HG03558 (cell line): Measurements from ENCODE around the gene DGKQ.
"Not testable (repeated sequence)": the region's sequence is repeated elsewhere in the genome, so short reads cannot be mapped to it uniquely, and the experiment has no call there.

Experiments used
- ATAC-seq: cut with Tn5 transposase; IDR thresholded peaks from one replicate; pipeline ENCODE4 v1.9.1; 2021; ENCODE audit warnings: moderate number of reproducible peaks; ENCODE audit not compliant: unreplicated experiment; ENCODE audit errors: extremely low read depth

Gene DGKQ

GRCh38 chr4:984336-985054, 11.1 kb upstream of the DGKQ start:
- no peak for ATAC-seq

GRCh38 chr4:982814-983213, 9.4 kb upstream of the DGKQ start:
- ATAC-seq = no peak

GRCh38 chr4:982291-982690, 8.9 kb upstream of the DGKQ start:
- ATAC-seq = no peak

- ATAC-seq = no peak
These were observed 5.8 kb upstream of the DGKQ start for GRCh38 chr4:978957-979701.

DNA sequence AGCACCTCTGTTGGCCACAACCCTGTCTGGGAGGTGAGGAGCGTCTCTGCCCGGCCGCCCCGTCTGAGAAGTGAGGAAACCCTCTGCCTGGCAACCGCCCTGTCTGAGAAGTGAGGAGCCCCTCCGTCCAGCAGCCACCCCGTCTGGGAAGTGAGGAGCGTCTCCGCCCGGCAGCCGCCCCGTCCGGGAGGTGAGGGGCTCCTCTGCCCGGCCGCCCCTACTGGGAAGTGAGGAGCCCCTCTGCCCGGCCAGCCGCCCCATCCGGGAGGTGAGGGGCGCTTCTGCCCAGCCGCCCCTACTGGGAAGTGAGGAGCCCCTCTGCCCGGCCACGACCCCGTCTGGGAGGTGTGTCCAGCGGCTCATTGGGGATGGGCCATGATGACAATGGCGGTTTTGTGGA, 2.6 kb upstream of the DGKQ start:
- not testable (repeated sequence) for ATAC-seq

- no peak for ATAC-seq
These were observed 1.3 kb upstream of the DGKQ start for GRCh38 chr4:974668-975067.

GRCh38 chr4:972651-973424, 531 bp downstream of the DGKQ start:
- ATAC-seq = no peak

DNA sequence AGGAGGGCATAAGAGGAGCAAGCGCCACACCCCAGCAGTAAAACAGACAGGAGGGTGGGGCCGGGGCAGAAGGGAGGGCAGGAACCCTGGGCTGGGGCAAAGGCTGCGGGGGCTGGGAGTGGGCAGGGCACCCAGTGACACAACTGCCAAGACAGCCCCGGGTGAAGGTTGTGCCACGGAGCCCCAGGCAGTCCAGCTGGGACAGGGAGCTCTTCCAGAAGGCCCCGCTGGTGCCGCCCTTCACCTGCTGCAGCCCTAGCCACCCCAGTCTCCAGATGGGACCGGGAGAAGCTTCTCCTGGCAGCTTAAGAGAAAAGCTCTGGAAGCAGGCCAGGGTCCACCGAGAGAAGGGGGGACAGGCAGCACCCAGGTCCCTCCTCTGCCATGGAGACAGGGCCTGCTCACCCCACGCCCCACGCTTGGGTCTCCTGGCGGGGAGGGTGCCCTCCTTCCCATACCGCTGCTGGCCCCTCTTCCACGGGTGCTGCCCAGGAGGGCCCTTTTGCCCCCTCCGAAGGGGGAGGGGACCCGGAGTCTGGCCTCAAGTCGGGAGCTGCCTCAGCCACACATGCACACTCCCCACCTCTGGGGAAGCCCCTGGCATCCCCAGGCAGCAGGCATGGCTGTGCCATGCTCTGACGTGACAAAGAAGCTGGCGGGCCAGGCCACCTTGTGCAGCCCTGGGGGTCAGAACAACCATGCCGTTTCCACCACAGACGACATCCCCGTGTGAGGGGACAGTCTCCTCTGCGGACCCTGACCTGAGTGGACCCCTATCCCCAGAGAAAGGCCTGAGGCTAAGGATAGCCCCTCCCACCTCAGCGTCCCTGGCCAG, 1.5 kb downstream of the DGKQ start:
- no peak for ATAC-seq

- no peak for ATAC-seq
These were observed 2.4 kb downstream of the DGKQ start for GRCh38 chr4:970854-971520.

GRCh38 chr4:970046-970745, 3.2 kb downstream of the DGKQ start:
- no peak for ATAC-seq

DNA sequence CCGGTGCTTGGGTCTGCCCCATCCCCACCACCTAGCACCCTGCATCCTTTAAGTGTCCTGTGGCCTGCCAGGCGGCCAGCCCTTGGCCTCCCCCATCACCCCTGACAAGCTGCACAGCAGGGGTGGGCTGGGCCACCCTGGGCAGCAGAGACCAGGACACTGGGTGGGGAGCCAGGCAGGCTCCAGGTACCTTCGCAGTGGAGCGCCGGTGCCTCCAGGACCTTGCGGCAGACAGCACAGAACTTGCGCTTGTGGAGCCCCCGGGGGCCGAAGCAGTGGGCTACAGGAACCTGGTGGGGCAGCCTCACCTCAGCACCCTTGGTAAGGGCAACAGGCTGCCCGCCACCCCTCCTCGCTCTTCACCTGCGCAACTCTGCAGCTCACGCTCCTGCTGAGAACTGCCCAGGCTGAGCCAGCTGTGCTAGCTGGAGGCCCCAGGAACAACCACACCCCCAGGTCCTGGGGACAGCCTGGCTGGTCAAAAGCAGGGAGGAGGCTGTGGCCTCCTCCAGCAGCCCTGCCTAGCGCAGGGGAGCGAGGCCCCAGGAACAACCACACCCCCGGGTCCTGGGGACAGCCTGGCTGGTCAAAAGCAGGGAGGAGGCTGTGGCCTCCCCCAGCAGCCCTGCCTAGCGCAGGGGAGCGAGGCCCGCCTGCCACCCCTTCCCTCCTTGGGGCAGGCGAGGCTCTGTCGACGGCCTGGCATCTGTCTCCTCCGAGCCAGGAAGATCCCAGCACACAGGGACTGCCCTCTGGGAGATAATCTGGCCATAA, 4.6 kb downstream of the DGKQ start:
- ATAC-seq = no peak

GRCh38 chr4:968221-968620, 5.1 kb downstream of the DGKQ start:
- ATAC-seq = no peak

- no peak for ATAC-seq
These were observed 6.0 kb downstream of the DGKQ start for GRCh38 chr4:967113-968104.

GRCh38 chr4:966266-967112, 6.9 kb downstream of the DGKQ start:
- ATAC-seq = no peak

DNA sequence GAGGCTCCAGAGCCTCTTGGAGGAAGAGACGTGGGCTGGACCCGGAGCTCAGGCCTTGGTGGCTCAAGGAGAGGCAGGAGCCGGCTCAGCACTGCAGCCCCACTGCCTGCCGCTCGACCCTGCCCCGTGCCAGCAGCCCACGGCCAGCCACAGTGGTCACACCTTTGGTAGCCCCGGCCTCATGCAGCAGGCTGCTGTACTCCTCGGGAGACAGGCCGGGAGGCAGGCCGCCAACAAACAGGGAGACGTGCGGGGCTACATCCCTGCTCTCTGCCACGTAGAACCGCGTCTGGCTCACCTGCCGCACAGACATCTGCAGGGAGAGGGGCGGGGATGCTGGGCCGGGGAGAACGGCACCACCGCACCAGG, 7.6 kb downstream of the DGKQ start:
- no peak for ATAC-seq

DNA sequence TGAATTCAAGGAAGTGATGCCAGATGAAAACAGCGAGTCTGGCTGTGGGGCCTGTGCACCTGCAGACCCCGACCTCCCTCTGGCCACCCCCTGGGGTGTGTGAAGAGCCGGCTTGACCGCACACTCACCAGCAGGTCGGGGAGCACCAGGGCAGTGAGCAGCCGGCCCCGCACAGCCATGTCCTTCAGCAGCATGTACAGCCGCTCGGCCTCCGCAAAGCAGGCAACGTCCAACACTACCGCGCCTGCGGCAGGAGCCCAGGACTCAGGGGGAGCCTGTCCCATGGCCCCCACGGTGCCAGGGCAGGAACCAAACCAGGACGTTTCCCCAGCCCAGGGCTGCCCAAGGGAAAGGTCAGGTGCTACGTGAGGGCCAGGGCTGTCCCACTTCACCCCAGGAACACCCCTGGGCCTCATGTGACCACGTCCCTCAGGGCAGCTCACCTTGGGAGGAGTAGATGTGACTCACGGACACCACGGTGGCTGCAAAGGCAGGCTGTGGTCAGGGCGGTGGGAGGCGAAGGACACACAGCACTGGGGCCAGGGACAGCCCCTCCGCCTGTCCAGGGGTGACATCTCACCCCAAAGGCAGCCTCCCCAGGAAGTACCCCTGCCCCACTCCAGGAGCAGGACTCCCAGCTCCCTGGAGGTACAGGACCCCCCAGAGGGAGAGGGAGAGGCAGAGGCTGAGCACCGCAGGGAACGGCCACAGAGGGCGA, 8.2 kb downstream of the DGKQ start:
- ATAC-seq = no peak
